Panc1 (cell line): ENCODE results near the gene FRY. TPM values are rescaled to one million over a fixed set of nuclear protein-coding genes. Genes with fewer than 3 reads are reported as not detected.

ENCODE experiments used
- ATAC-seq: fragments of 200-7000 bp; cut with Tn5 transposase; 2 replicates; pipeline ENCODE4 v1.9.1; 2020; ENCODE audit warnings: mild to moderate bottlenecking, moderate library complexity
- BruUV-seq: library from RNA; stranded (reverse); fragments of 400-500 nt; replicated peaks from 2 replicates; lab custom pipeline; 2021; lab: Mats Ljungman, UMichigan
- CTCF ChIA-PET: fragments of 300-600 bp; sonication (Branson Sonifier 250); formaldehyde crosslinking; loops from one replicate; lab custom pipeline; 2022; ENCODE audit warnings: antibody characterized with exemption; lab: Charles Lee
- POLR2A ChIA-PET: fragments of 300-600 bp; sonication (Branson Sonifier 250); formaldehyde crosslinking; loops from one replicate; lab custom pipeline; 2022; ENCODE audit warnings: antibody characterized with exemption; lab: Charles Lee
- DNase-seq: peaks from one replicate; pipeline ENCODE4 v3.0.0-alpha.2; 2010; ENCODE audit warnings: low read depth, low spot score
- H3K27ac ChIP-seq: 2 replicates; pipeline ENCODE4 v1.5.1; 2011; ENCODE audit warnings: mild to moderate bottlenecking, low read length, inconsistent platforms
- H3K27me3 ChIP-seq: fragments of 200-500 bp; sonication (Bioruptor generic); 2 replicates; pipeline ENCODE4 v1.6.0; 2014; ENCODE audit warnings: low read length, inconsistent platforms; ENCODE audit not compliant: control insufficient read depth, insufficient read depth
- H3K36me3 ChIP-seq: fragments of 200-500 bp; sonication (Bioruptor generic); 2 replicates; pipeline ENCODE4 v1.5.1; 2014; ENCODE audit warnings: inconsistent platforms, mild to moderate bottlenecking, low read length, moderate library complexity; ENCODE audit not compliant: control insufficient read depth, insufficient read depth
- H3K4me1 ChIP-seq: 2 replicates; pipeline ENCODE4 v1.5.1; 2011; ENCODE audit warnings: inconsistent platforms, mild to moderate bottlenecking, low read length, moderate library complexity; ENCODE audit not compliant: control insufficient read depth, insufficient read depth
- H3K4me3 ChIP-seq, 2 experiments: 2 replicates each; pipeline ENCODE4 v1.5.1; 2011 to 2012; ENCODE audit warnings: low read depth in 2 of 2, low read length in 2 of 2, mild to moderate bottlenecking in 2 of 2, inconsistent platforms in 1 of 2, moderate library complexity in 1 of 2
- H3K9me3 ChIP-seq: fragments of 200-500 bp; sonication (Bioruptor generic); 2 replicates; pipeline ENCODE4 v1.5.1; 2014; ENCODE audit warnings: low read depth, mild to moderate bottlenecking, inconsistent platforms, low read length, moderate library complexity; ENCODE audit not compliant: control insufficient read depth, insufficient read depth
- CTCF ChIP-seq: fragments of 450-650 bp; IDR thresholded peaks from 2 replicates; pipeline ENCODE4 v1.5.1; 2017; ENCODE audit warnings: mild to moderate bottlenecking
- POLR2AphosphoS5 ChIP-seq: IDR thresholded peaks from 2 replicates; pipeline ENCODE4 v1.6.1; 2012; ENCODE audit warnings: mild to moderate bottlenecking, low read depth, low read length, moderate library complexity
- REST ChIP-seq, 2 experiments: IDR thresholded peaks; 2 replicates each; pipeline ENCODE4 v1.6.1; 2011 to 2012; ENCODE audit warnings: low read depth in 2 of 2, control low read depth in 1 of 2, low read length in 1 of 2, mild to moderate bottlenecking in 1 of 2, moderate library complexity in 1 of 2; ENCODE audit not compliant: insufficient read depth in 1 of 2
- SIN3A ChIP-seq: IDR thresholded peaks from 2 replicates; pipeline ENCODE4 v1.6.1; 2012; ENCODE audit warnings: low read depth, mild to moderate bottlenecking, low read length, moderate library complexity, borderline replicate concordance; ENCODE audit not compliant: insufficient read depth
- TCF7L2 ChIP-seq: IDR thresholded peaks from 2 replicates; pipeline ENCODE4 v1.6.1; 2011; ENCODE audit warnings: mild to moderate bottlenecking, low read depth, low read length, inconsistent platforms
- in situ Hi-C: cut with HindIII; loops from 2 replicates; pipeline ENCODE4 v1.10.0; 2016; ENCODE audit warnings: low sequenced_read_pairs, low pct_unique_long_range_greater_than_20kb
- intact Hi-C: fragments of 100-400 bp; cut with micrococcal nuclease; formaldehyde crosslinking; loops from one replicate; pipeline ENCODE4 v1.10.0; 2022; ENCODE audit not compliant: unreplicated experiment
- total RNA-seq: library from RNA; stranded (reverse); gene quantifications from one replicate; pipeline ENCODE4 v1.2.1, GENCODE V29; 2021; ENCODE audit not compliant: unreplicated experiment

FRY gene
- total RNA-seq, 1 experiment from 2014 or later: 0.18 TPM

- ChIA-PET POLR2A (interaction anchor here (0.5 kb wide), 1 partner anchor 42 kb away, joined by 6 read pairs; no protein-coding TSS in a partner anchor), CTCF (no interaction called here)
- TF ChIP-seq SIN3A (no peak), REST (IDR thresholded peaks at IDR 0.05; ENCODE audit: insufficient read depth in 1 of 2, low read depth in 2 of 2, low read length in 1 of 2) (no peak), POLR2AphosphoS5 (no peak)
- Histone ChIP-seq H3K4me3 (no peak overlapping the region), H3K27me3 (no peaks in the 10 kb centered on the region), H3K27ac (no peak overlapping the region), H3K4me1 (no peaks in the 10 kb centered on the region), H3K36me3 (no peaks in the 10 kb centered on the region), H3K9me3 (no peaks in the 10 kb centered on the region)
- no peak for DNase-seq
- in situ Hi-C loops: no loop called here
- BruUV-seq: no TSS peak
- ATAC-seq: no peak
- intact Hi-C loops: no loop called here
Measured at GRCh38 chr13:32117001-32117400, 85.4 kb downstream of the FRY start.

GRCh38 chr13:32117701-32118100 lies 86.1 kb downstream of the FRY start:
- H3K36me3 ChIP-seq: no peaks in the 10 kb centered on the region
- in situ Hi-C loops (no loop called here), intact Hi-C loops (no loop called here)
- ATAC-seq (no peak), DNase-seq (no peak)
- no peaks in the 10 kb centered on the region for H3K4me1 ChIP-seq
- TF ChIP-seq REST (IDR thresholded peaks at IDR 0.05; ENCODE audit: insufficient read depth in 1 of 2, low read depth in 2 of 2, low read length in 1 of 2) (no peak), CTCF (no peak), POLR2AphosphoS5 (no peak), SIN3A (no peak), TCF7L2 (no peak)
- no TSS peak for BruUV-seq
- H3K4me3 ChIP-seq: no peak overlapping the region
- H3K9me3 ChIP-seq: no peaks in the 10 kb centered on the region
- POLR2A ChIA-PET: interaction anchor here (0.5 kb wide), 1 partner anchor 41 kb away, joined by 6 read pairs; no protein-coding TSS in a partner anchor
- H3K27ac ChIP-seq: no peak overlapping the region
- no peaks in the 10 kb centered on the region for H3K27me3 ChIP-seq
- CTCF ChIA-PET: no interaction called here
